Activated CD4-positive, alpha-beta T cell treated with anti-CD3 and anti-CD28 coated beads, Interleukin-2, amount 50 U/mL, for 1 hour (primary cell): ENCODE data around the gene SLC37A3.
"Not testable (repeated sequence)": the region's sequence is repeated elsewhere in the genome, so short reads cannot be mapped to it uniquely, and the experiment has no call there.

Experiments used
- DNase-seq: peaks from one replicate; pipeline ENCODE4 v3.0.0-alpha.2; 2020

SLC37A3 gene, protein sequence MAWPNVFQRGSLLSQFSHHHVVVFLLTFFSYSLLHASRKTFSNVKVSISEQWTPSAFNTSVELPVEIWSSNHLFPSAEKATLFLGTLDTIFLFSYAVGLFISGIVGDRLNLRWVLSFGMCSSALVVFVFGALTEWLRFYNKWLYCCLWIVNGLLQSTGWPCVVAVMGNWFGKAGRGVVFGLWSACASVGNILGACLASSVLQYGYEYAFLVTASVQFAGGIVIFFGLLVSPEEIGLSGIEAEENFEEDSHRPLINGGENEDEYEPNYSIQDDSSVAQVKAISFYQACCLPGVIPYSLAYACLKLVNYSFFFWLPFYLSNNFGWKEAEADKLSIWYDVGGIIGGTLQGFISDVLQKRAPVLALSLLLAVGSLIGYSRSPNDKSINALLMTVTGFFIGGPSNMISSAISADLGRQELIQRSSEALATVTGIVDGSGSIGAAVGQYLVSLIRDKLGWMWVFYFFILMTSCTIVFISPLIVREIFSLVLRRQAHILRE

DNA sequence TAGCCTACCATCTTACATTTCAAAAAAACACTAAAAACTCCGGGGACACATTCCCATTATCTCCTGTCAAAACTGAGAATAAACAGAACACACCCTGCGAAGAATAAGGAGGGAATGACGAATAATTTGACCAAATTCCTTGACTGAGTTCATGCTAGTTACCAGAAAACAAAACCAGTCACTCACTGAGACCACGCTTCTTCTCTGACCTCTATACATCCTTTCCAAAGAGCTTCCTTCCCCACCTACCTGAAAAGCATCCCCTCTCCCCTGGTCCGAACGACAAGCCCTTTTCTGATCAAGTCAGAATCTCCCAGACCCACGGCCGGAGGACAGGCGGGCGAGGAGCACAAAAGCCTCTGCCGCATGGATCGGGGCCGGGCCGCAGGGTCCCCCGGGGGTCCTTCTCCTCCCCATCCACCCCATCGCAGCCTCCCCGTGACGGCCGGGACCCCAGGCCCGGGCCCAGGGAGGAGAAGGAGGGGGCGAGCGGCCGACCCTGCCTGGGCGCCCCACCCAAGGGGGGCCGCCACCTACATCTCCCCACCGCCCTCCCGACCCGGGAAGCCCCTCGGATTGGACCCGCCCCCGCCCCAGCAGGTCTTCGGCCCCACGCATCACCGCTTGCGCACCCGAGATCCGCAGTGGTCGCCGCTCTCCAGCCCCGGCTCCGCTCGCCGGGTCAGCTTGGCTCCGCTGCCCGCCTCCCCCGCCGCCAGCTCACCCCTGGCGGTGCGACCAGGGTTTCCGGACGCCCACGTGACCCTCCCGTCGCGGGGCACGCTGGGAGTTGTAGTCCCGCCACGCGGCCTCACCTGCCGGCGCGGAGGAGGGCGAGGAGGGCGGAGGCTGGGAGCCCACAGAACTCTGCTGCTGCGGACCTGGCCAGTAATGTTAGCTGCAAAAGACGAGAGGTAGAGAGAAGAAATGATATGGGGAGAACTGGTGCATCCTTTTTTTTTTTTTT is at the start of gene SLC37A3:
TSS of gene SLC37A3 (minus strand) at position 747 of the 967 bp plus-strand sequence. CDS start 16,004 bp downstream, outside the sequence.
- peak; percentile 85 for DNase-seq

DNA sequence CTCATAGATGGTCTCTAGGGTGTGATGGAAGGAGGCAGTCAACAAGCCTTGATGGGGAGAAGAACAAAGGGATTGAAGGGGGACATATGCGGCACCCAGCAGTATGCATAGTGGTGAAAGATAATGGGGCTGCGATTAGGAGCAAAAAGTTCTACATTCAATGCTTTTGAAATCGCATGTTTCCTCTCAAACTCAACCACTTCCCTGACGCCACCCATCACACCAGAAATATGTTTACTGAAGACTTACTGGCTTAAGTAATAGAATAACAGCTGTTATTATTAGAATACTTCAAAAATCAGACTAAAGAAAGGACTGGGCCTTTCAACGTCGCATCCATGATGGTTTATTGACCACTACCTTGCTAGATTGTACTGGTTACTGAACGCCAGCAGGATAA is 49.5 kb upstream of the SLC37A3 start:
- DNase-seq, result no peak

DNA sequence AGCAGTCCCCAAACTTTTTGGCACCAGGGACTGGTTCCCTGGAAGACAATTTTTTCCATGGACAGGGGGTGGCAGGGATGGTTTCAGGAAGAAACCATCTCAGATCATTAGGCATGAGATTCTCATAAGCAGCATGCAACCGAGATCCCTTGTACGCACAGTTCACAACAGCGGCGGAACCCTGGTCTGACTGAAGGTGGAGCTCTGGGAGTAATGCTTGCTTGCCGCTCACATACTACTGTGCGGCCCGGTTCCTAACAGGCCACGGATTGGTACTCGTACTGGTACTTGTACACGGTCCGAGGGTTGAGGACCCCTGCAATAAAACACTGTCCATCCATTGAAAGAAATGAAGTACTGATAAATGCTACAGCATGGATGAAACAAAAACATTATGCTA is 48.1 kb upstream of the SLC37A3 start:
- no peak for DNase-seq

DNA sequence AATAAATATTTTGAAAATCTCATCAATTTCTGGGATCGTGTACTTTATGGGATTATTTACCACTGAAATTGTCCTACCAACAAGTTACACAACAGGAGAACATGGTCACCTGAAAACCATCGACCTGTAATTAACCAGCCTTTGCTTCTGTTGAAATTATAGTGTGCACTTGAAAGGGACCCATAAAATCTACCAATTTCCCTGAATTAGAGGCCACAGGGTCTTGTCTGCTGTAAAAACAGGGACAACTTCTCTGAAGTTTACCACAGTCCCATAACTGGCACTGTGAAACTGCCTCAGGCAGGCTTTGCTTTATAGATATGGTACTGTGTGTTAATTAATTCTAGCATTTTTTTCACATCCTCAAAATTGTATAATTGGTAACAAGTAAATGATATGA is 43.2 kb upstream of the SLC37A3 start:
- no peak for DNase-seq

DNA sequence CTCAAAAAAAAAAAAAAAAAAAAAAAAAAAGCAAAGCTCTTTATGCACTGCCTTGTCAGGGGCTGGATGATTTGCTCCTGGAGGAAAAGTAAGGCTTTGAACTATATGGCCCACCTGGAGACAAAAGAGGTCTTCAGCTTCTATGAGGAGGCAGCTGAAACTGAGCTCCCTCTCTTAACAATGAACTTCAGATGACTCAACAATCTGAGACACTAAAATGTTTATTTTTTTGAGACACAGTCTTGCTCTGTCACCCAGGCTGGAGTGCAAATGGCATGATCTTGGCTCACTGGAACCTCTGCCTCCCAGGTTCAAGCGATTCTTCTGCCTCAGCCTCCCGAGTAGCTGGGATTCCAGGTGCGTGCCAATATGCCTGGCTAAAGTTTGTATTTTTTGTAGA is 42.3 kb upstream of the SLC37A3 start:
- DNase-seq, result no peak

DNA sequence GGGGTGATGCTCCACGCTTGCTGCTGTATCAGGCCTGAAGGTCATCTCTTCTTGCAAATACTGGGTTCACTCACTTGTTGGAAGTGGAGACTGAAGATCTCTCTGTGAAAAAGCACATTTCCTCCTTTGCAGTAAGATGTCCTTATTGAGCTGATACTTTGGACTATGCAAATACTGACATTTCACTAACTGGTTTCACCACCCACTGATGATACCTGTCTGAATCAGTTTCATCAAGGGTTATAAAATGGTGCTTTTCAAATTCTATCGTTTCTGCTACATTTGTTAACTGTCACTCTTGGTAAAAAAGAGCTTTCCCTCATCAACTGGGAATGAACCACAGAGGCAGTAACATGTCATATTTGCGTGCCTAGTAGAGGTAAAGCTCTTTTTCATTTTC is 41.0 kb upstream of the SLC37A3 start:
- no peak for DNase-seq

DNA sequence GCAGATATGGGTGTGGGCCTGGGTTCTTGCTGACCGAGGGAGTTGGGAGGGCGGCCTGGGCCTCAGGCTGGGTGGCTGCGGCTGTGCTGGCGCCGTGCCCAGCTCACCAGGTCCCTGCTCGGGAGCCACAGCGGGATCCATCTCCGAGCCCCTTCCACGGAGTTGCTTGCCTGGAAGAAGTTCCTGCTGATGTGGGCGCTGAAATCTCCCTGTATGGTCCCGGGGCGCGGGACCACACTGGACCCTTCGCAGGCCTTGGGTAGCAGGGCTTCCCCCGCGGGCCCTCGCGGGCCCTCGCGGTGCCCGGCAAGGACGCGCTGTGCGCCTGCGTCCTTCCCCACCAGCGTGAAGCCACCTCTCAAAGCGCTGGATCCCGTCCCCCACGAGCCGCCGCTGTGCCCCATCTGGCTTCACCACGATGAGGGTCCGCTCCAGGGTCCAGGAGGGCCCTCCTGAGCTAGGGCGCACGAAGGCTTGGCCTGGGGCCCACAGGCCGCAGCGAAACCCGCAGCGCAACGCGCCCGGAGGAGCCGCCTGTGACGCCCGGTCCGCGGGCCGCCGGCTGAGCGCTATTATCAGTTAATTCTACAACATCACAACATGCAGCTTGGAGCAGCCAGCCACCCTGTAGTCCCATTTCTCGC is 37.0 kb upstream of the SLC37A3 start:
- DNase-seq, result no peak

DNA sequence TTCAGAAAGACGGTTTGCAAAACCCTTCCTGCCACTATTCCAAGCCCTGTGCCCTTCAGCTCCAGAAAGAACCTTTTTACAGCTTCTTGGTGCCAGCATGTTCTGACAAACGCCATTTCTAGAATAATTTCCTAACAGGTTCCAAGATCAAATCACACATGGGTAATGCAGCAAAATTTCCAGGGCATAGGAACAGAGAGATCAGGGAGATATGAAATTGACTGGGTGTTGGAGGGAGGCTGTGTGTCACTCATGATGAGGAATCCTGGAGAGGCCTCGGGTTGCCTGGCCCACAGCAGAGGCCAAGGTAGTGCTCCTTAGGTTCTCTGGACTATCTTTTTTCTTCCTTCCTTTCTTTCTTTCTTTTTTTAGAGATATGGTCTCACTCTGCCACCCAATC is 35.1 kb upstream of the SLC37A3 start:
- DNase-seq, result no peak

DNA sequence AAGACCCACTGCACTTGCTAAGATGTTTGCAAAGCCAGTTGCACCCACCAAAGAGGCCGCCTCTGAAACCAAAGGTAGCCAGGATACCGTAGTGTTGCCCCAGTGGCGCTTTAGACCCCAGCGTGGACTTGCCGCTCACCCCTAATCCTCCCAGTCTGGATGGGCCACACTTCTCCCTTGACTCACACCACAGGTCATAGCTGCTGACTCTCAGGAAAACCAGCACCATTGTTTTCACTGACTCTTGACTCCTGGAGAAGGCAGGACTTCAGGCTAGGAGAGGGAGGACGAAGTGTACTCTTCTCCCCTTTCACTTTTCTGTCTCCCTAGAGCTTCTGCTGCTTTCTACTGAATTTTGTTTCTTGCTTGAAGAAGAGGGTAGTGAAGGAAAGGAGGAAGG is 27.8 kb upstream of the SLC37A3 start:
- DNase-seq, result no peak

DNA sequence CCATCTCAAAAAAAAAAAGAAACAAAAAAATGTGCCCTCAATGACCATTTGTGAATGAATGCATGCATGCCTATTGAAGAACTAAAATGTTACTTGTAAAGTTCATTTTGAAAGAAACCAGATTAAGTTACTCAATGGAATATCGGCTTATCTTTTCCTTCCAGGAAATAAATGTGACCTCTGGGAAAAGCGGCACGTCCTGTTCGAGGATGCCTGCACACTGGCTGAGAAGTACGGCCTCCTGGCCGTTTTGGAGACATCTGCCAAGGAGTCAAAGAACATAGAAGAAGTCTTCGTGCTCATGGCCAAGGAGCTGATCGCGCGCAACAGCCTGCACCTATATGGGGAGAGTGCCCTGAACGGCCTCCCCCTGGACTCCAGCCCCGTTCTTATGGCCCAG is 27.4 kb upstream of the SLC37A3 start:
- no peak for DNase-seq

DNA sequence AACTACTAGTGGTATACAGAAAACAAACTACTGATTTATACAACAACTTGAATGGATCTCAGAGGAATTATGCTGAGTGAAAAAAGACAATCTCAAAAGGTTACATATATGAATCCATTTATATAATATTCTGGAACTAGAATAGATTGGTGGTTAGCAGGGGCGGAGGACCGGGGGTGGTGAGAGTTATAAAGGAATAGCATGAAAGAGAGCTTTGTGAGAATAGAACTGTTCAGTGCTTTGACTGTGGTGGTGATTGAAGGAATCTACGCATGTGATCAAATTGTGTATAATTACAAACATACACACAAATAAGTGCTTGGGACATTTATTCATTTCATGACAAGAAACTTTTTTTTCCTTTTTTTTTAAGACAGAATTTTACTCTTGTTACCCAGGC is 25.2 kb upstream of the SLC37A3 start:
- no peak for DNase-seq

DNA sequence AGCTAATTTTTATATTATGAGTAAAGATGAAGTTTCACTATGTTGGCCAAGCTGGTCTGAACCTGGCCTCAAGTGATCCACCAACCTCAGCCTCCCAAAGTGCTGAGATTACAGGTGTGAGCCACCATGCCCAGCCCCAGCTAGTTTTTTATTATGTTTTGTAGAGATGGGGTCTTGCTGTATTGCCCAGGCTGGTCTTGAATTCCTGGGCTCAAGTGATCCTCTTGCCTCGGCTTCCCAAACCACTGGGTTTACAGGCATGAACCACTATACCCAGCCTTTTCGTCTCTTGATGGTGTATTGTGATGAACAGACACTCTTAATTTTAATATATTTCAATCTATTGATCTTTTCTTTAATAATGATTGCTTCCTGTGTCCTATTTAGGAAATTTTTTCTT is 23.2 kb upstream of the SLC37A3 start:
- DNase-seq, result no peak

DNA sequence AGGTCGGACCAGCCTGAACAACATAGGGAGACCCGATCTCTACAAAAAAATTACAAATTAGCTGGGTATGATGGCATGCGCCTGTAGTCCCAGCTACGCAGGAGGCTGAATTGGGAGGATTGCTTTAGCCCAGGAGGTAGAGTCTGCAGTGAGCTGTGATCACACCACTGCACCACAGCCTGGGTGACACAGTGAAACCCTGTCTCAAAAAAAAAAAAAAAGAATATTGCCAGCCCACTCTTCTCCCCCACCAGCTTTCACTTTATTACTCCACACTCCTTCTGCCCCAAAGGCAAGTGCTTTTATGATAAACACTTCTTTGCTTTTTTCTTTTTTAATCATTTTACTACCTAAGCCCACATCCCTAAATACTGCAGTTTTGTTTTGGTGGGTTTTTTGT is 20.3 kb upstream of the SLC37A3 start:
- DNase-seq, result no peak

DNA sequence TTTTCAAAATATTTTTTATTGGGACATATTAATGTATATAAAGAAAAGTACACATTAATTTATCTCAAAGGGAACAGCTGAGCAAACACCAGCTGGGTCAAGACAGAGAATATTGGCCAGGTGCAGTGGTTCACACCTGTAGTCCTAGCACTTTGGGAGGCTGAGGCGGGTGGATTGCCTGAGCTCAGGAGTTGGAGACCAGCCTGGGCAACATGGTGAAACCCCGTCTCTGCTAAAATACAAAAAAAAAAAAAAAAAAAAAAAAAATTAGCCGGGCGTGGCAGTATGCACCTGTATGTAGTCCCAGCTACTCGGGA is 19.8 kb upstream of the SLC37A3 start:
- not testable (repeated sequence) for DNase-seq

DNA sequence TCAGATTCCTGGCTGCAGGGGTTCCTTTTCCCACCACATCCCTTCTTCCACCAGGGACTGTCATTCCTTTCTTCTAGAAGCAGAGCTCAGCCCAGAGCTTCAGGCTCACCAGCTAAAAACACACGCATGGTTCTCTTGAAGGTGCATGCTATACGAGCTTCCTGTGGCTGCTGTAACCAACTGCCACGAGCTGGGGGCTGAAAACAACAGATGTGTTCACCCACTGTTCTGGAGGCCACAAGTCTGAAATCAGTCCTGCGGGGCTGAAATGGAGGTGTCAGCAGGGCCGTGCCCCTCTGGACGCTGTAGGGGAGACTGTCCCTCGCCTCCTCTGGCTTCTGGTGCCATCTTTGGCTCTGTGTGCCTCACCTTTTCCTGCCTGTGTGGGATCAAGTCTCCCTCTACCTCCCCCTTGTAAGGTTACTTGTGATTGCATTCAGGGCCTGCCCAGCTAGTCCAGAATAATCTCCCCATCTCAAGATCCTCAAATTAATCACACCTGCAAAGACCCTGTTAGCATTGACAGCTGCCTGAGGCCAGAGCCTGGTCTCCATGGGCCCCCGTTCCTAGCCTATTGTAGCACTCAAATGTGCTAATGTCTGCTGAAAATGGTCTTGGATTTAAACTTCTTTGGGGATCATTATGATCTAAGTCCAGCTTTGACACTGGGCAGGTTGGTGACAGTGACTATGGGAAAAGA is 19.3 kb upstream of the SLC37A3 start:
- no peak for DNase-seq

DNA sequence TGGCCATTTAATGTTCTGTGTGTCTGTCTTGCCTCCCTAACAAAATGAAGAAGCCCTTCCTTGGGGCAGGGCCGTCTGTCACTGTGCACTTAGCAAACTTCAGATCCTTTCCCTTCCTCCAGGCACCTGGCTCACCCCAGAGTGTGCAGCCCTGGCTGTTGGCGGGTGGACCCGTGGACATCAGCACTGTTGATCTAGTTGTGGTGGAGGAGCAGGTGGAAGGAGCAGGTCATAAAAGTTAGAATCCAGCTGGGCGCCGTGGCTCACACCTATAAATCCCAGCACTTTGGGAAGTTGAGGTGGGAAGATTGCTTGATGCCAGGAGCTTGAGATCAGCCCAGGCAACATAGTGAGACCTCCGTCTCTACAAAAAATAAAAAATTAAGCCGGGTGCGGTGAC is 18.2 kb upstream of the SLC37A3 start:
- no peak for DNase-seq

DNA sequence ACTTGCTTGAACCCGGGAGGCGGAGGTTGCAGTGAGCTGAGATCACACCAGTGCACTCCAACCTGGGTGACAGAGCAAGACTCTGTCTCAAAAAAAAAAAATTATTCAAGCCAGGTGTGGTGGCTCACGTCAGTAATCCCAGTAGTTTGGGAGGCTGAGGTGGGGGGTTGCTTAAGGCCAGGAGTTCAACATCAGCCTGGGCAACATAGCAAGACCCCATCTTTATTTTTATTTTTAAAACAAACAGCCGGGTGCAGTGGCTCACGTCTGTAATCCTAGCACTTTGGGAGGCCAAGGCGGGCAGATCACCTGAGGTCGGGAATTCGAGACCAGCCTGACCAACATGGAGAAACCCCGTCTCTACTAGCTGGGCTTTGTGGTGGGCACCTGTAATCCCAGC is 17.5 kb upstream of the SLC37A3 start:
- not testable (repeated sequence) for DNase-seq

DNA sequence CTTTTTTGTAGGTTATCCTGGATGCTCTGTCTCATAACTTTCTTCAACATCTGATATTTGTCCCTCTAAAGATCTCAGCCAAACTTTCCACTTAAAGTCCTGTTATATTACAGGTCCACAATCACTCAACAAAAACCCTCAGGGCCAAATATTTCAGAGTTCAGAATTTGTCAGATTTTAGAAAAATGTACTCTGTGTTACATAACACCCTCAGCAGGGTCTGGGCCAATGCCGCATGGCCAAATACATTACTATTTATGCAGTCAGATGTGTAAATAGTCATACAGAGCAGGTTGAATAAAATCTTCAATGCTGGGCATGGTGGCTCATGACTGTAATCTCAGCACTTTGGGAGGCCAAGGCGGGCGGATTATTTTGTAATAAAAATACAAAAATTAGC is 17.0 kb upstream of the SLC37A3 start:
- no peak for DNase-seq

DNA sequence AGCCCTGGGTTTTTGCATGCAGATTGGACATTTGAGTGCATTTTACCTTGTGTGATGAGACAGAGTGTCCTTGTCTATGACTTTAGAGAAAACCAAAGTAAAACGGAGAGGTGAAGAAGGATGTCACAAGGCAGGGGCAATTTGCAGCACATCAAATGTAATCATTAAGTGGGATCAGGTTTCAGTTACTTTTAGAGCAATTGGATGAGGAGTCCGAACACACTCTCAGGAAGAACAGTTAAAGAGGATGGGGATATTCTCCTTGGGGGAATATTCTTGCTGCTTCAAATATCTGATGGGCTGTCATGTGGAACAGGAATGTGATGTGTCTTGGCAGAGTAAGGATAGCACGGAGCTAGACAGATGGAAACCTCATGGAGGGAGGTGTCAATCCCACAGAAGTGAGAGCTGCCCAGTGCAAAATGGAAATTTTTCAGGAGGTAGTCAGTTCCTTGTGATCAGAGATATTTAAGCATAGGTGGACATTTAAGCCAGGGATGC is 6.3 kb upstream of the SLC37A3 start:
- DNase-seq, result no peak

DNA sequence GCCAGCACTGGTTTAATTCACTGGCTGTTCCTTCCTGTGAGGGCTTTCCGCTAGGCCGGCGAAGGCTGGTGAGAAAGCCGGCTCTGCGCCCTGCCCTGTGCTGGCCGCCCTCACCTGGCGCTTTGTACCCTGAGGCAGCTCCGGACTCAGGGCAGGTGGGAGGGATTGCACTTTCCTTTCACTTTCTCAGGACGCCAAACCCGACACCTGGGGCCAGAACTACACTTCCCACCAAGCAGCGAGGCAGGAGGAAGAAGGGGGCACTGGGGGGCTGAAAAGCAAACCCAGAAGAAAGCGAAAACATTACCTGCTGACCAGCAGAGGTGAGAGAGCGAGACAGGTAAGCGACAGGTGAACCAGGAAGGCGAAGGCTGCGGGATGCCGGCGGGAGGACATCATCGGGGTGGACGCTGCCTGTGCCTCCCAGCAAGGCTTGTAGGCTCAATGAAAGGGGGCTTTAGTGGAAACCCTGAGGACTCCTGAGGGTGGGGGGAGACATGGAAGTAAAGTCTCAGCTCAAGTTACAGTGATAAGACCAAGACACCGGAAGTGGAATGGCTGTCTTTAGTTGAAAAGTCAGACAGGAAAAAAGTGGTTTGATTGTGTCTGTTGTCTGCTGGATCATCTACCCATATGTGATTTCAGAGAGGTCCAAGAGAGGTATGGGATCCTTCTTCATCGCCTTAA is 5.7 kb upstream of the SLC37A3 start, which contains the start of gene RAB19:
TSS of gene RAB19 (plus strand) at position 181 of the 687 bp plus-strand sequence. CDS start 3,589 bp downstream, outside the sequence.
- peak; percentile 47 for DNase-seq

DNA sequence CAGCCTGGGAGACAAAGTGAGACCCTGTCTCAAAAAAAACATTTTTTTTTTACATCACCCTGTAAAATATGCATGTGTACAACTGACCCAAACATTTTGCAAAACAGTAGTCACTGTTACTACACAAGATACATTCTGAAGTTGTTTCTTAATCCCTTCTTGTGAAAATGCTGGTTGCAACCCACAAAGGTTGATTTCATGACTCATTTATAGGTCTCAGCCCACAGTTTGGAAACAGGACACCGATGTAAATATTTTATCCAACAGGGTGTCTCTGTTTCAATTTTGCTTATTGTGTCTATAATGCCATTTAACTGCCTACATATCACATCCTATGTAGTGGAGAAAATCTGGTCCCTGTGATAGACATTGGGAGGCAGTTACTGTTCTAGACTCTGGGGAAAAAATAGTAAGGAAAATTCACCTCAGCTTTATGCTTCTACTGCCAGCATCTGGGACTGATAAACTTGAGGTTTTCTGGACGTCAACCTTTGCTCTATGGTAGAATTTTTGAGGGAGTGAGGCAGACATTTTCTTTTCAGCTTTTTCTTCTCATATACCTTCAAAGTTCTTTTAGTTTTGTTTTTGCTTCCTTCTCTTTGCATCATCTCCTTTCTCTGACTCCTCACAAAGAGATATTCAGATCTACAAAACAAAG is 4.0 kb upstream of the SLC37A3 start:
- no peak for DNase-seq
